Heart right ventricle (tissue), 16 donors: ENCODE data around the gene STAG1. TPM values are rescaled to one million over a fixed set of nuclear protein-coding genes. Genes with fewer than 3 reads are reported as not detected.
"Not testable (repeated sequence)": the region's sequence is repeated elsewhere in the genome, so short reads cannot be mapped to it uniquely, and the experiment has no call there.

Source experiments
- ATAC-seq, 8 donors: fragments of 200-7000 bp; cut with Tn5 transposase; one replicate each; pipeline ENCODE4 v1.9.1; 2020; ENCODE audit warnings: mild to moderate bottlenecking in 8 of 8, moderate library complexity in 8 of 8, moderate number of reproducible peaks in 1 of 8
- DNase-seq, 2 donors: peaks; one replicate each; pipeline ENCODE4 v3.0.0-alpha.2; 2020
- H3K27ac ChIP-seq, 10 donors: fragments of 200-600 bp; sonication (generic) in 2 of 10; one replicate each; pipeline versions ENCODE4 v1.5.0 to v1.8.0; 2020 to 2022; ENCODE audit warnings: mild to moderate bottlenecking in 3 of 10
- H3K27me3 ChIP-seq, 7 donors: fragments of 200-600 bp; one replicate each; pipeline ENCODE4 v1.8.0; 2021 to 2022; ENCODE audit warnings: mild to moderate bottlenecking in 2 of 7
- H3K36me3 ChIP-seq, 9 donors: fragments of 200-600 bp; sonication (generic) in 1 of 9; one replicate each; pipeline versions ENCODE4 v1.5.0 to v1.8.0; 2020 to 2022; ENCODE audit warnings: mild to moderate bottlenecking in 2 of 9
- H3K4me1 ChIP-seq, 9 donors: fragments of 200-600 bp; sonication (generic) in 1 of 9; one replicate each; pipeline versions ENCODE4 v1.5.0 to v1.8.0; 2020 to 2022; ENCODE audit warnings: mild to moderate bottlenecking in 4 of 9
- H3K4me3 ChIP-seq, 10 donors: fragments of 200-600 bp; sonication (generic) in 2 of 10; one replicate each; pipeline versions ENCODE4 v1.5.0 to v1.8.0; 2020 to 2022; ENCODE audit warnings: mild to moderate bottlenecking in 7 of 10, moderate library complexity in 2 of 10
- H3K9me3 ChIP-seq, 11 donors: fragments of 200-600 bp in 10 of 11; sonication (generic) in 2 of 11; one replicate each; pipeline versions ENCODE4 v1.5.0 to v1.8.0; 2013 to 2022; ENCODE audit warnings: mild to moderate bottlenecking in 2 of 11, control low read depth in 1 of 11, moderate library complexity in 1 of 11
- CTCF ChIP-seq, 9 donors: fragments of 200-600 bp; sonication (generic) in 2 of 9; IDR thresholded peaks; one replicate each; pipeline versions ENCODE4 v1.5.0 to v1.8.0; 2021 to 2022; ENCODE audit warnings: antibody characterized with exemption in 9 of 9, mild to moderate bottlenecking in 5 of 9, moderate library complexity in 1 of 9
- WGBS, 2 donors: extraction: QIAGEN DNeasy Blood & Tissue Kit; methylation state at CpG; one replicate each; pipeline ENCODE4 v1.1.7; 2013; ENCODE audit warnings: inconsistent platforms in 1 of 2; 5-methylcytosine and 5-hydroxymethylcytosine counted together
- intact Hi-C, 10 donors: fragments of 100-400 bp; cut with DNase I; formaldehyde crosslinking; loops; one replicate each; pipeline versions ENCODE4 v1.11.1 to v1.14.2; 2022
- polyA plus RNA-seq, 2 donors: library from polyadenylated mRNA; stranded (reverse); fragments of 200-250 nt; gene quantifications; one replicate each; pipeline ENCODE4 v1.2.3, GENCODE V29; 2013
- total RNA-seq, 10 donors: library from RNA; stranded (reverse); fragmentation: NEBNext Ultra II Directional in 3 of 10; extraction: Animal tissue kit (Norgen Biotek cat#: 25700) in 3 of 10; gene quantifications; one replicate each; pipeline versions ENCODE4 v1.2.1 to v1.2.4, GENCODE V29; 2021 to 2023
- donor health status: Arrhythmogenic right ventricular cardiomyopathy.
- donor health status: ischemic (EF 13 %, LVEDD 7.1; RV severe dilation, severe dysfunction).
- donor health status: healthy with polysubstance abuse.
- donor health status: DM: no; HTN: yes; CAD: no.
- donor health status: DM: no; HTN: no; CAD: no.
- donor health status: ischemic (EF 25% LVEDD 6.9; RV normal size, moderate dysfunction).
- donor health status: ischemic (EF 25% LVEDD 5.7; RV mildly dilated, moderate dysfunction).
- donor health status: healthy.
- donor health status: DM: yes; HTN: yes; CAD: no.
- donor health status: Ischemic cardiomyopathy.
- donor health status: ischemic (EF 35%, LVEDD 5.7; RV mildly dilated, moderate dysfunction).
- donor health status: nonischemic (EF 11% LVEDD 7.7; RV severe dilation, severe dysfunction).
- donor health status: DM: yes; HTN: yes; CAD: no.
- donor health status: PGD.
- donor health status: ischemic (EF 29% LVEDD 5.4; RV normal size, mild dysfunction).
- donor health status: nonischemic (EF 23%, LVEDD 6.1; RV moderate dilation, normal function).

STAG1 gene
- total and polyA plus RNA-seq, 12 donors: 8.0 to 27.6 (median 19.6) TPM

- Histone ChIP-seq H3K27ac (no peak overlapping the region), H3K27me3 (no peaks in the 10 kb centered on the region), H3K4me1 (peaks cover 2 to 73% (median 52%) of the 10 kb centered on the region in 9 donors), H3K9me3 (no peaks in the 10 kb centered on the region), H3K4me3 (no peak overlapping the region), H3K36me3 (no peaks in the 10 kb centered on the region)
- no peak for TF ChIP-seq CTCF (IDR thresholded peaks at IDR 0.05)
- ATAC-seq (no peak), DNase-seq (no peak)
- intact Hi-C loops: no loop called here
These were observed 21.4 kb downstream of the STAG1 start for GRCh38 chr3:136730595-136731273.

- H3K4me3 ChIP-seq: no peak overlapping the region
- DNase-seq (no peak), ATAC-seq (peak in 1 of 8 donors; percentile 45)
- no peaks in the 10 kb centered on the region for H3K27me3 ChIP-seq
- intact Hi-C loops: no loop called here
- H3K4me1 ChIP-seq: peaks cover 8 to 71% (median 47%) of the 10 kb centered on the region in 9 donors
- no peaks in the 10 kb centered on the region for H3K36me3 ChIP-seq
- no peaks in the 10 kb centered on the region for H3K9me3 ChIP-seq
- WGBS, 2 donors: 47 to 53% methylated on average over 6 of the region's 6 CpGs
- H3K27ac ChIP-seq: no peak overlapping the region
- no peak for TF ChIP-seq CTCF (IDR thresholded peaks at IDR 0.05)
These were observed 23.3 kb downstream of the STAG1 start for GRCh38 chr3:136728918-136729317.

GRCh38 chr3:136728473-136728872 is 23.7 kb downstream of the STAG1 start:
- no peak for ATAC-seq
- Histone ChIP-seq H3K4me3 (no peak overlapping the region), H3K4me1 (peaks cover 8 to 71% (median 47%) of the 10 kb centered on the region in 9 donors), H3K36me3 (no peaks in the 10 kb centered on the region), H3K27me3 (no peaks in the 10 kb centered on the region), H3K27ac (no peak overlapping the region), H3K9me3 (no peaks in the 10 kb centered on the region)
- 90 to 91% methylated on average over 1 of the region's 1 CpG for WGBS, 2 donors
- TF ChIP-seq CTCF (IDR thresholded peaks at IDR 0.05): no peak
- DNase-seq: no peak
- intact Hi-C loops: no loop called here

GRCh38 chr3:136725468-136725867 is 26.7 kb downstream of the STAG1 start:
- no peak for TF ChIP-seq CTCF (IDR thresholded peaks at IDR 0.05)
- intact Hi-C loops: no loop called here
- H3K4me3 ChIP-seq: no peak overlapping the region
- DNase-seq (no peak), ATAC-seq (peak in 1 of 8 donors; percentile 35)
- 65 to 74% methylated on average over 2 of the region's 2 CpGs for WGBS, 2 donors
- H3K9me3 ChIP-seq: no peaks in the 10 kb centered on the region
- H3K4me1 ChIP-seq: peaks cover 8 to 58% (median 42%) of the 10 kb centered on the region in 9 donors
- no peaks in the 10 kb centered on the region for H3K36me3 ChIP-seq
- H3K27me3 ChIP-seq: no peaks in the 10 kb centered on the region
- no peak overlapping the region for H3K27ac ChIP-seq

GRCh38 chr3:136722916-136723315 is 29.3 kb downstream of the STAG1 start:
- H3K27me3 ChIP-seq, H3K9me3 ChIP-seq, H3K27ac ChIP-seq, H3K4me3 ChIP-seq, H3K36me3 ChIP-seq, intact Hi-C loops, ATAC-seq, DNase-seq: not testable (repeated sequence)
- peaks cover 8 to 42% (median 22%) of the 10 kb centered on the region in 9 donors for H3K4me1 ChIP-seq
- 97 to 98% methylated on average over 14 to 25 of the region's 27 CpGs for WGBS, 2 donors

- ATAC-seq, H3K36me3 ChIP-seq, H3K4me3 ChIP-seq, intact Hi-C loops, H3K27ac ChIP-seq, H3K9me3 ChIP-seq, H3K27me3 ChIP-seq, DNase-seq: not testable (repeated sequence)
- H3K4me1 ChIP-seq: peaks cover 8 to 43% (median 20%) of the 10 kb centered on the region in 9 donors
- WGBS, 2 donors: 100% methylated on average over 2 of the region's 5 CpGs; no CpG with 5 or more reads in 1 of the 2 donors
These were observed 29.8 kb downstream of the STAG1 start for GRCh38 chr3:136722399-136722798.
